Common myeloid progenitor, CD34-positive (primary cell): ENCODE measurements around the gene WNT5B.

ENCODE experiments used
- CTCF ChIA-PET: fragments of 350-600 bp; sonication (Branson Sonifier 250); formaldehyde crosslinking; loops from one replicate; lab custom pipeline; 2021; ENCODE audit warnings: antibody characterized with exemption; lab: Charles Lee
- POLR2A ChIA-PET: fragments of 350-600 bp; sonication (Branson Sonifier 250); formaldehyde crosslinking; loops from one replicate; lab custom pipeline; 2021; ENCODE audit warnings: antibody characterized with exemption; lab: Charles Lee
- DNase-seq, 3 donors: peaks; one replicate each; pipeline versions ENCODE4 v3.0.0 to v3.0.0-alpha.2; 2013
- H3K27ac ChIP-seq, 2 experiments: 1 replicate in 1 of 2; 2 replicates in 1 of 2; pipeline ENCODE4 v1.7.0; 2013; ENCODE audit warnings: inconsistent platforms in 2 of 2, low read length in 2 of 2, mild to moderate bottlenecking in 2 of 2, low read depth in 1 of 2, moderate library complexity in 1 of 2; ENCODE audit not compliant: severe bottlenecking in 2 of 2, insufficient read depth in 1 of 2, poor library complexity in 1 of 2
- H3K27me3 ChIP-seq, 5 experiments: replicated peaks in 2 of 5; 1 replicate in 3 of 5; 2 replicates in 2 of 5; pipeline versions ENCODE4 v1.6.1 to v1.7.0; 2013; ENCODE audit warnings: low read length in 4 of 5, mild to moderate bottlenecking in 2 of 5, moderate library complexity in 2 of 5, inconsistent platforms in 1 of 5; ENCODE audit not compliant: insufficient read depth in 5 of 5, control insufficient read depth in 4 of 5
- H3K36me3 ChIP-seq, 4 experiments: 1 replicate in 2 of 4; 2 replicates in 2 of 4; pipeline versions ENCODE4 v1.6.1 to v1.7.0; 2013; ENCODE audit warnings: low read length in 3 of 4, control low read depth in 1 of 4, mild to moderate bottlenecking in 1 of 4; ENCODE audit not compliant: control insufficient read depth in 4 of 4, insufficient read depth in 4 of 4
- H3K4me1 ChIP-seq, 4 experiments: 1 replicate in 3 of 4; 2 replicates in 1 of 4; pipeline versions ENCODE4 v1.6.1 to v1.7.1; 2013; ENCODE audit warnings: low read length in 3 of 4, mild to moderate bottlenecking in 3 of 4, control low read depth in 1 of 4, inconsistent platforms in 1 of 4, moderate library complexity in 1 of 4; ENCODE audit not compliant: control insufficient read depth in 4 of 4, insufficient read depth in 4 of 4; ENCODE audit errors: control extremely low read depth in 1 of 4
- H3K4me3 ChIP-seq, 7 experiments: 1 replicate in 4 of 7; 2 replicates in 3 of 7; pipeline versions ENCODE4 v1.5.1 to v1.7.0; 2013; ENCODE audit warnings: mild to moderate bottlenecking in 7 of 7, low read length in 6 of 7, moderate library complexity in 6 of 7, inconsistent platforms in 2 of 7, low read depth in 2 of 7, control low read depth in 1 of 7; ENCODE audit not compliant: insufficient read depth in 4 of 7, control insufficient read depth in 1 of 7; ENCODE audit errors: extremely low read depth in 1 of 7
- H3K9me3 ChIP-seq, 5 experiments: 1 replicate in 4 of 5; 2 replicates in 1 of 5; pipeline versions ENCODE4 v1.6.1 to v1.7.1; 2013; ENCODE audit warnings: low read length in 4 of 5, mild to moderate bottlenecking in 2 of 5, inconsistent platforms in 1 of 5, low read depth in 1 of 5, moderate library complexity in 1 of 5; ENCODE audit not compliant: control insufficient read depth in 4 of 5, insufficient read depth in 2 of 5; ENCODE audit errors: control extremely low read depth in 1 of 5
- WGBS: methylation state at CpG from one replicate; pipeline ENCODE4 v1.1.5; 2013; ENCODE audit not compliant: insufficient coverage; 5-methylcytosine and 5-hydroxymethylcytosine counted together

The WNT5B gene

DNA sequence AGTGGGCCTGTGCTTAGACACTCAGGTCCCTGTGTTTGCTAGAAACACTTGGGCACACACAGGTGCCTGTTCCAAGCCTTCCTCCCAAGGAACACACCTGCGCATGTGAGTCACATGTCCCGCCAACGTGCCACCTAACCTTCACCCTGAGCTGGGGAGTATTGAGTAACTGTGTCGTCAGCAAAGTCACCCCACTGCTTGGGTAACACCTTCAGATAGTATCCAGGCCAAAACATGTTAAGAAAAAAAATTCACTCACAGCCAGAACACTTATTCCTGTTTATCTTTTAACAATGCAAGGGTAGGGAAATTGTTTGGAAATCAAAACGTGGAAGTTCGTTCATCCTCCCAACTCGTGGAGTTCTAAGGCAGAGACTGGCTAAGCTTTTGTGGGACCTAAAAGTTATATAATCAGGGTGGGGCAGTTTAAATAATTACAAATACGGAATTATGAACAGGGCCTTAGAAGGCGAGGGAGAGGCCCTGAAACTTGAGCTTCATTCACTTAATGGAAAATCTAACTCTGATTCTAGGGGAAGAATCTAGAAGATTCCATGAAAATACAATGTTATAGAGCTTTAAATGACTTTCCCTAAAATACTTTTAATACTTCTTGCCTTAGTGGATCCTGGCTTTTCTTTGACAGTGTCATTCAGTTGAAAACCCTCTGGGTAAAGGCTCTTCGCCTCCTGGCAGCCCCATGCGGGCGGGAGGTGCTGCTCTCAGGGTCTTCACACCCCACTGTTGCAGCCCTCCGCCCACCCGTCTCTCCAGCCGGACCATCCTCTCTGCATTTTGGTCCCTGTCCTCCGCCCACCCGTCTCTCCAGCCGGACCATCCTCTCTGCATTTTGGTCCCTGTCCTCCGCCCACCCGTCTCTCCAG lies 31.5 kb downstream of the WNT5B start:
- WGBS: 94% methylated on average over 6 of the region's 20 CpGs
- no peaks in the 10 kb centered on the region for H3K9me3 ChIP-seq
- H3K27ac ChIP-seq: no peak overlapping the region
- ChIA-PET POLR2A (interaction anchor here (0.7 to 1.8 kb wide), 2 partner anchors 30 to 1031 kb away, joined by 3 to 10 read pairs; partner anchors contain the start of gene ADIPOR2), CTCF (interaction anchor here (0.9 to 15.5 kb wide), 4 partner anchors 16 to 279 kb away, joined by 3 to 268 read pairs (median 4); no protein-coding TSS in a partner anchor)
- no peak overlapping the region for H3K4me3 ChIP-seq
- no peaks in the 10 kb centered on the region for H3K27me3 ChIP-seq
- peaks cover 0 to 17% (median 9%) of the 10 kb centered on the region in 4 experiments for H3K4me1 ChIP-seq
- peak in 1 of 3 donors; percentile 33 for DNase-seq
- H3K36me3 ChIP-seq: no peaks in the 10 kb centered on the region

DNA sequence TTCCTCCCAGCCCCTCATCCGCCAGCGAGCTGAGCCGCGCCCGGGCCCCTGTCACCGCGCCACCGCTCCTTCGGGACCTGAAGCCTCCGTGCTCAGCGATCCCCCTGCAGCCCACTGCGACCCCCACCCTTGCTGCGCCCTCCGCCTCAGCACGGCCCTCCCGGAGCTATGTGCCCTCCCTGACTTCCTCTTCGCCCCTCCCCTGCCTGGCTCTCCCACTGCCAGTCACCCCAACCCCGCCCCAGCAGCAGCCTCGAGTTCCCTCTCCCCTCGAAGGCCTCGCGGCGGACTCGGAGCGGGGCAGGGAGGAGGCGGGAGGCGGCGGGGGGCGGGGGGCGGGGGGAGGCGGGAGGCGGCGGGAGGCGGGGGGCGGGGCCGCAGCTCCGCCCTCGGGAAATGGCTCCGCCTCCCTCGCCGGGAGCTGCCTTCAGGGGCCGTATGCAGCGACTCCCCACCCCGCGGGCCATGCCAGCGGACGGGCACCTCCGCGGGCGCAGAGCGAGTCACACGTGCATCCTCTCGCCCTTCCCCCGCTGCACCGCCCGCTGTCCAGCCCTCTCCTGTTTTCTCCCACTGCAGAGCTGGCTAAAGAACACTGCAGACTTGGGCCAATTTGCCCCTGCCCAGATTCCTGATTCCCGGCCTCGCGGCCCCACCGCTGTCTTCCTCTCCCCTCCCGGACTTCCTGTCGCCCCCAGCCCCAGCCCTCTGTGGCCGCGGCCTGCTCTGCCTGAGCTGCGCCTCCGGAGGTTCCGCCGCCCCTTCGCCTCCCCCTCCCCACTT lies 32.7 kb downstream of the WNT5B start:
- CTCF ChIA-PET: interaction anchor here (0.7 to 15.5 kb wide), 7 partner anchors 8 to 278 kb away, joined by 3 to 268 read pairs (median 3); no protein-coding TSS in a partner anchor
- DNase-seq: peak; percentile 96 to 98 (median 97)
- Histone ChIP-seq H3K4me1 (peaks cover 5 to 26% (median 19%) of the 10 kb centered on the region in 4 experiments), H3K27me3 (no peaks in the 10 kb centered on the region), H3K27ac (no peak overlapping the region), H3K36me3 (no peaks in the 10 kb centered on the region), H3K9me3 (no peaks in the 10 kb centered on the region), H3K4me3 (peak overlapping the region in 6 of 7 experiments; percentile 23 to 67 (median 42))
- WGBS: 2% methylated on average over 33 of the region's 69 CpGs
- POLR2A ChIA-PET: interaction anchor here (0.9 to 1.8 kb wide), 3 partner anchors 28 to 129 kb away, joined by 4 to 10 read pairs (median 4); partner anchors contain the start of gene ADIPOR2

DNA sequence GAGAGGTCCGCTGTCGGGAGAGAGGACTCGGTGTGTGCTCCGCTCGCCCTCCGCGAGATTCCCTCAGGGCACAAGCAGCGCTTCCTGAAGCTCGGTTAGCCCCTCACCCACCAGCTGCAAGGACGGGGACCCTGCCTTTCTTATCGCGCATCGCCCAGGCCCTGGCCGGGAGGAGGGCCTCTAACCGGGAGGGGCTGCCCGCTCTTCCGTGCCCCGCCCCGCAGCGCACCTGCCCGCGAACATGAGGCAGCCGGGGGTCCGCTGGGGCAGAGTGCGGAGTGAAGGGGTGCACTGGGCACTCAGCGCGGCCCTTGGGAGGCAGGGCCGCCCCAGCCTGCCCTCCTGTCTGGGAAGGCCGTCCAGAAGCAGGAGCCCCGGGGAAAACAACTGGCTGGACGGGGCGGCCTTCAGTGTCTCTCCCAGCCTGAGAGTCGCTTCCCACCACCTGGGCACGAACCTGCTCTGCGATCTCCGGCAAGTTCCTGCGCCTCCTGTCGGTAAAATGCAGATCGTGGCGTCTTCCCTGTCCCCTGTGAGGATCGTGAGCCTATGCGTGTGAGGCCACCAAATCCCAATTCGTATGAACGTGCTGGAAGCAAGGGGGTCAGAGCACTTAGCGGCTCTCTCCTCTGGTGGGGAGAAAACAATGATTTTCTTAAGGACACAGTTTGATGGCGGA lies 33.9 kb downstream of the WNT5B start:
- Histone ChIP-seq H3K9me3 (no peaks in the 10 kb centered on the region), H3K27ac (no peak overlapping the region), H3K36me3 (no peaks in the 10 kb centered on the region), H3K27me3 (no peaks in the 10 kb centered on the region), H3K4me1 (peaks cover 17 to 37% (median 31%) of the 10 kb centered on the region in 4 experiments), H3K4me3 (no peak overlapping the region)
- POLR2A ChIA-PET: no interaction called here
- peak in 2 of 3 donors; percentile 67 to 75 for DNase-seq
- WGBS: 54% methylated on average over 41 of the region's 46 CpGs
- CTCF ChIA-PET: no interaction called here

DNA sequence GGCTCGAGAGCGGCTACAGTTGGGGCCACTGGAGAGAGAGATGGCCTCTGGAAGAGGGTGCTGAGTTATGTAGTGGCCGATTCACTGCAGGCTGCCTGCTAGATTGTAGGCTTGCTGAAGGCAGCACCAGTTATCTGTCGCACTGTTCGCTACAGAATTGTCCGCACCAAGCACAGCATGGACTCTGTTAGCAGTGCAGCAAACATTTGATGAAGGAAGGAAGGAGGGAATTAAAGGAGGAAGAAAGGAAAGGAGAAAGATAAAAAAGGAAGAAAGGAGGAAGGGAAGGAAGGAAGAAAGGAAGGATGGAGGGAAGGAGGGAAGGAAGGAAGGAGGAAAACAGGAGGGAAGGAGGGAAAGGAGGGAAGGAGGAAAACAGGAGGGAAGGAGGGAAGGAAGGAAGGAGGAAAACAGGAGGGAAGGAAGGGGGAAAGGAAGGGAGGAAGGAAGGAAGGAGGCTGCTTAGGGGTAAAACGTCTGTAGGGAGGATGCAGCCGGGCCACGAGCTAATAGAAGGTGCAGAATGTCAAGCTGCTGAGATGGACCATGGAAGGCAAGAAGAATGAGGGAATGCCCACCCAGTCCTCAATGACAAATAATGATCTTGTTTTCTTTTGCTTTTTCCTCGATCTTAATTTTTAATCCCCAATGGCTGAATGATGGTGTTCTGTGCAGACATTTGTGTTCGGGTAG lies 34.6 kb downstream of the WNT5B start:
- H3K27me3 ChIP-seq: no peaks in the 10 kb centered on the region
- POLR2A ChIA-PET: interaction anchor here (0.7 kb wide), 1 partner anchor 882 kb away, joined by 3 read pairs; no protein-coding TSS in a partner anchor
- H3K36me3 ChIP-seq: no peaks in the 10 kb centered on the region
- H3K9me3 ChIP-seq: no peaks in the 10 kb centered on the region
- DNase-seq: no peak
- 94% methylated on average over 10 of the region's 11 CpGs for WGBS
- H3K4me1 ChIP-seq: peaks cover 23 to 43% (median 37%) of the 10 kb centered on the region in 4 experiments
- no peak overlapping the region for H3K27ac ChIP-seq
- CTCF ChIA-PET: no interaction called here
- H3K4me3 ChIP-seq: no peak overlapping the region

DNA sequence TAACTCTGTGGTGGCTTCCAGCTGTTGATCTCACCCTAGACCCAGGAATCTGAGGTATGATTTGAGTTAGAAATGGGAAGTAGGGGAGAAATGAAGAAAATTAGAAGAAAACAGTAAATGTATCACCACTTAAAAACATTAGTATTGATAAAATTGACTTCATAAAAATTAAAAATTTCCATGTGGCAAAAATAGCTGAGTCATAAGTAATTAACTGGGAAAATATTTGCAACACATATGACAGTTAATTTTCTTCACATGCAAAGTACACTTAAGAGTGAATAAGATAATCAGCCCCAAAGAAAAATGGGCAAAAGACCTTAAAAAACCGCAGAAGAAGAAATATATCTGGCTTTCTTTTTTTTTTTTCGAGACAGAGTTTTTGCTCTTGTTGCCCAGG lies 36.3 kb downstream of the WNT5B start:
- ChIA-PET CTCF (interaction anchor here (0.5 to 1.5 kb wide), 3 partner anchors 24 to 125 kb away, joined by 3 to 4 read pairs (median 3); no protein-coding TSS in a partner anchor), POLR2A (interaction anchor here (0.8 kb wide), 1 partner anchor 26 kb away, joined by 3 read pairs; the partner anchor contains the start of gene ADIPOR2)
- WGBS: 92% methylated on average over 2 of the region's 2 CpGs
- H3K36me3 ChIP-seq: no peaks in the 10 kb centered on the region
- peaks cover 24 to 54% (median 51%) of the 10 kb centered on the region in 4 experiments for H3K4me1 ChIP-seq
- H3K27me3 ChIP-seq: no peaks in the 10 kb centered on the region
- DNase-seq: no peak
- H3K9me3 ChIP-seq: no peaks in the 10 kb centered on the region
- no peak overlapping the region for H3K4me3 ChIP-seq
- no peak overlapping the region for H3K27ac ChIP-seq

DNA sequence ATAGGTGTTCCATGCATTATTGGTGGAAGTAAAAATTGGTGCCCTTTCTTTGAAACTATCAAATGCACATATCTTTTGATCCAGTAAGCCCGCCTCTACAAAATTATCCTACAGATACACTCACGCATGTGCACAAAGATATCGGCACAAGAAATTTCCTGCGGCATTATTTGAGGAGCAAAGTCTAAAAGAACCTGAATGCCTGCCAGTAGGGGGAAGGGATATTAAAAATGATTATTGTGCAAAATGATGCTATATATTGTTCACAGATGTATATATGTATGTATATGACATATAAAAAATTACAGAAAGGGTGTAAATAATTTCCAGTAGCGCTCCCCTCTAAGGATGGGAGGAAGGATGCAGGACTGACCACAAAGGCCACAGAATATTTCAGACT lies 37.2 kb downstream of the WNT5B start:
- peak; percentile 23 to 45 (median 44) for DNase-seq
- peak overlapping the region in 2 of 7 experiments; percentile 3 to 32 for H3K4me3 ChIP-seq
- ChIA-PET CTCF (interaction anchor here (0.8 to 1.5 kb wide), 5 partner anchors 11 to 32 kb away, joined by 3 to 5 read pairs (median 3); no protein-coding TSS in a partner anchor), POLR2A (no interaction called here)
- no CpG with 5 or more reads among the region's 5 CpGs for WGBS
- no peaks in the 10 kb centered on the region for H3K27me3 ChIP-seq
- H3K4me1 ChIP-seq: peaks cover 24 to 54% (median 52%) of the 10 kb centered on the region in 4 experiments
- no peaks in the 10 kb centered on the region for H3K36me3 ChIP-seq
- no peaks in the 10 kb centered on the region for H3K9me3 ChIP-seq
- H3K27ac ChIP-seq: no peak overlapping the region
